OCI-LY7 (cell line): ENCODE measurements around the gene RAB31.

Source experiments
- EZH2phosphoT487 ChIP-seq: fragments of 200-600 bp; sonication (generic); IDR thresholded peaks from 2 replicates; pipeline ENCODE4 v1.6.1; 2018; ENCODE audit warnings: low read depth, borderline replicate concordance, mild to moderate bottlenecking, mixed run types, antibody characterized with exemption, low read length, moderate library complexity, mixed read lengths
- TF ChIP-seq, protein P1 (sequence below): fragments of 200-600 bp; sonication (generic); conservative IDR thresholded peaks from 2 replicates; pipeline ENCODE4 v1.5.1; 2014; ENCODE audit warnings: mild to moderate bottlenecking, antibody characterized with exemption, low read length, moderate library complexity, mixed read lengths

DNA sequence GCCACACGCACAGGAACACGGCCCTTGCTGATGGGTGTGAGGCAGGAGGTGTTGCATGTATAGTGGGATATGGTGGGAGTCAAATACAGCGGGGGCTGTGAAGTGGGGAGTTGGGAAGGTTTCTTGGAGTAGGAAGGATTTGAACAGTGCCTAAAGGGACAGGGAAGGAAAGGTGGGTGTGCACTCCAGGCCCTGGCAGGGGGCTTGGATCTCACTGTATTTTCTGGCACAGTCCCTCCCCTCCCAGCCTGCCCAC lies 6.9 kb downstream of the RAB31 start:
- TF ChIP-seq, protein P1, sequence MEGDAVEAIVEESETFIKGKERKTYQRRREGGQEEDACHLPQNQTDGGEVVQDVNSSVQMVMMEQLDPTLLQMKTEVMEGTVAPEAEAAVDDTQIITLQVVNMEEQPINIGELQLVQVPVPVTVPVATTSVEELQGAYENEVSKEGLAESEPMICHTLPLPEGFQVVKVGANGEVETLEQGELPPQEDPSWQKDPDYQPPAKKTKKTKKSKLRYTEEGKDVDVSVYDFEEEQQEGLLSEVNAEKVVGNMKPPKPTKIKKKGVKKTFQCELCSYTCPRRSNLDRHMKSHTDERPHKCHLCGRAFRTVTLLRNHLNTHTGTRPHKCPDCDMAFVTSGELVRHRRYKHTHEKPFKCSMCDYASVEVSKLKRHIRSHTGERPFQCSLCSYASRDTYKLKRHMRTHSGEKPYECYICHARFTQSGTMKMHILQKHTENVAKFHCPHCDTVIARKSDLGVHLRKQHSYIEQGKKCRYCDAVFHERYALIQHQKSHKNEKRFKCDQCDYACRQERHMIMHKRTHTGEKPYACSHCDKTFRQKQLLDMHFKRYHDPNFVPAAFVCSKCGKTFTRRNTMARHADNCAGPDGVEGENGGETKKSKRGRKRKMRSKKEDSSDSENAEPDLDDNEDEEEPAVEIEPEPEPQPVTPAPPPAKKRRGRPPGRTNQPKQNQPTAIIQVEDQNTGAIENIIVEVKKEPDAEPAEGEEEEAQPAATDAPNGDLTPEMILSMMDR: no peak
- no peak for TF ChIP-seq EZH2phosphoT487
